ENCODE results near the gene MARK3. TPM values are rescaled to one million over a fixed set of nuclear protein-coding genes. Genes with fewer than 3 reads are reported as not detected.

The MARK3 gene
- total RNA-seq, 2 experiments from 2014 or later = 107 TPM

DNA sequence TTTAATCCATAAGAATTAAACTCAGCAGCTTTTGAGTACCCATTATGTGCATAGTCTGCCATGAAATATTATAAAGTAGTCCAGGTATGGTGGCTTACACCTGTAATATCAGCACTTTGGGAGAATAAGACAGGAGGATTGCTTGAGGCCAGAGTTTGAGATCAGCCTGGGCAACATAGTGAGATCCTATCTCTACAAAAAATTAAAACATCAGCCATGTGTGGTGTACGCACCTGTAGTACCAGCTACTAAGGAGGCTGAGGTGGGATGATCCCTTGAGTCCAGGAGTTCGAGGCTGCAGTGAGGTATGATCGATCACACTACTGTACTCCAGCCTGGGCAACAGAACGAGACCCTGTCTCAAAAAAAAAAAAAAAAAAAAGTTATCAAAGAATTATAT, 15.3 kb downstream of the MARK3 start:
- H3K27ac ChIP-seq (ENCODE audit: low read depth in 1 of 2, low read length in 2 of 2) = peak overlapping the region in 1 of 2 donors; percentile 21
- peaks cover 7% of the 10 kb centered on the region for H3K36me3 ChIP-seq (ENCODE audit: insufficient read depth, low read length)
- no peak overlapping the region for H3K4me3 Mint-ChIP-seq
- no peaks in the 10 kb centered on the region for H3K27me3 Mint-ChIP-seq
- peak overlapping the region; percentile 50 for H3K27ac Mint-ChIP-seq
- DNase-seq (no peak), ATAC-seq (ENCODE audit: poor library complexity) (no peak)
- peaks cover 30% of the 10 kb centered on the region for H3K4me1 ChIP-seq (ENCODE audit: insufficient read depth, low read length)
- no peak for TF ChIP-seq CTCF (IDR thresholded peaks at IDR 0.05)
- H3K9me3 Mint-ChIP-seq = no peaks in the 10 kb centered on the region
- peaks cover 19% of the 10 kb centered on the region for H3K36me3 Mint-ChIP-seq (ENCODE audit: low read depth)
- POLR2A ChIA-PET = interaction anchor here (0.7 to 1.5 kb wide), 3 partner anchors 10 to 66 kb away, joined by 3 to 5 read pairs (median 3); partner anchors contain the start of genes EIF5 and MARK3
- H3K4me3 ChIP-seq (ENCODE audit: low read length) = no peak overlapping the region
- no peaks in the 10 kb centered on the region for H3K9me3 ChIP-seq (ENCODE audit: control insufficient read depth in 1 of 2, insufficient read depth in 1 of 2, low read length in 2 of 2)
- H3K27me3 ChIP-seq (ENCODE audit: control insufficient read depth in 1 of 2, insufficient read depth in 2 of 2, low read length in 2 of 2) = no peaks in the 10 kb centered on the region
- CTCF ChIA-PET = interaction anchor here (0.6 to 1.4 kb wide), 3 partner anchors 9 to 354 kb away, joined by 3 to 5 read pairs (median 3); no protein-coding TSS in a partner anchor
- intact Hi-C loops (cut with DNase I, micrococcal nuclease) = loop anchor here in 1 of 2 experiments (10.0 kb wide), 1 partner anchor 54 kb away; no protein-coding TSS in a partner anchor
- H3K4me1 Mint-ChIP-seq (ENCODE audit: low read depth) = peaks cover 87% of the 10 kb centered on the region

GRCh38 chr14:103401223-103402214, 16.3 kb downstream of the MARK3 start:
- Mint-ChIP-seq H3K9me3 (no peaks in the 10 kb centered on the region), H3K27me3 (no peaks in the 10 kb centered on the region), H3K4me1 (ENCODE audit: low read depth) (peaks cover 77% of the 10 kb centered on the region), H3K4me3 (peak overlapping the region; percentile 11), H3K36me3 (ENCODE audit: low read depth) (peaks cover 24% of the 10 kb centered on the region), H3K27ac (peak overlapping the region; percentile 50)
- TF ChIP-seq CTCF (IDR thresholded peaks at IDR 0.05) = no peak
- no peak overlapping the region for H3K4me3 ChIP-seq (ENCODE audit: low read length)
- CTCF ChIA-PET = interaction anchor here (1.1 to 1.3 kb wide), 2 partner anchors 10 to 14 kb away, joined by 3 to 4 read pairs; no protein-coding TSS in a partner anchor
- H3K27ac ChIP-seq (ENCODE audit: low read depth in 1 of 2, low read length in 2 of 2) = no peak overlapping the region
- no peaks in the 10 kb centered on the region for H3K27me3 ChIP-seq (ENCODE audit: control insufficient read depth in 1 of 2, insufficient read depth in 2 of 2, low read length in 2 of 2)
- no peaks in the 10 kb centered on the region for H3K9me3 ChIP-seq (ENCODE audit: control insufficient read depth in 1 of 2, insufficient read depth in 1 of 2, low read length in 2 of 2)
- H3K4me1 ChIP-seq (ENCODE audit: insufficient read depth, low read length) = peaks cover 26% of the 10 kb centered on the region
- peaks cover 12% of the 10 kb centered on the region for H3K36me3 ChIP-seq (ENCODE audit: insufficient read depth, low read length)
- intact Hi-C loops (cut with DNase I, micrococcal nuclease) = loop anchor here in 1 of 2 experiments (10.0 kb wide), 1 partner anchor 53 kb away; no protein-coding TSS in a partner anchor
- DNase-seq (peak in 2 of 14 experiments; percentile 14 to 30), ATAC-seq (ENCODE audit: poor library complexity) (peak; percentile 68)
- POLR2A ChIA-PET = interaction anchor here (0.6 kb wide), 1 partner anchor 10 kb away, joined by 3 read pairs; no protein-coding TSS in a partner anchor

DNA sequence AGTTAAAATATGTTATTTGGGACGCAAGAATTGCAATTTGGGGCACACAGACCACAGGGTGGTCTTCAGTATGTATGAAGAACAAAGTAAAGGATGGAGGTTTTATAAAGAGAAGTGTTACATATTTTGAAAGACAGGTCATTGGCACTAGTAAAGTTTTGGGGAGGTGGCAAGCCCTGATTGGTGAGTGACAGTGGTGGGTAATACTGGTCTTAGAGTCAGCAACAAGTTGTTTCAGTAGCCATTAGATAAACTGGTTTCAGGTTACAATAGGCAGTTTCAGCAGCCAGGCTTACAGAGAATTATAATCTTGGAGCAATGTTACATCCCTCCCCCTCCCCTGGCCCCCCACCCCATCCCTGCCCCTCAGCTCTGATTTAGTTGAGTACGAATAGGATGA, 17.5 kb downstream of the MARK3 start:
- no peak for TF ChIP-seq CTCF (IDR thresholded peaks at IDR 0.05)
- peaks cover 26% of the 10 kb centered on the region for H3K4me1 ChIP-seq (ENCODE audit: insufficient read depth, low read length)

More for the DNA sequence above, 17.5 kb downstream of the MARK3 start:
- Mint-ChIP-seq H3K4me1 (ENCODE audit: low read depth) (peaks cover 68% of the 10 kb centered on the region), H3K4me3 (no peak overlapping the region), H3K27me3 (no peaks in the 10 kb centered on the region), H3K27ac (no peak overlapping the region), H3K36me3 (ENCODE audit: low read depth) (peaks cover 32% of the 10 kb centered on the region), H3K9me3 (no peaks in the 10 kb centered on the region)
- no peak for ATAC-seq (ENCODE audit: poor library complexity)
- Histone ChIP-seq H3K4me3 (ENCODE audit: low read length) (no peak overlapping the region), H3K36me3 (ENCODE audit: insufficient read depth, low read length) (peaks cover 15% of the 10 kb centered on the region), H3K9me3 (ENCODE audit: control insufficient read depth in 1 of 2, insufficient read depth in 1 of 2, low read length in 2 of 2) (no peaks in the 10 kb centered on the region), H3K27ac (ENCODE audit: low read depth in 1 of 2, low read length in 2 of 2) (no peak overlapping the region), H3K27me3 (ENCODE audit: control insufficient read depth in 1 of 2, insufficient read depth in 2 of 2, low read length in 2 of 2) (no peaks in the 10 kb centered on the region)
- intact Hi-C loops (cut with DNase I, micrococcal nuclease) = loop anchor here in 1 of 2 experiments (10.0 kb wide), 1 partner anchor 52 kb away; no protein-coding TSS in a partner anchor
- no peak for DNase-seq
- CTCF ChIA-PET = interaction anchor here (1.1 kb wide), 1 partner anchor 12 kb away, joined by 4 read pairs; no protein-coding TSS in a partner anchor
- POLR2A ChIA-PET = no interaction called here
